ENCODE measurements around the gene FANCM.
A peak's percentile ranks its signal among the peaks of the same experiment; 100 is the strongest.
"Not testable (repeated sequence)": the region's sequence is repeated elsewhere in the genome, so short reads cannot be mapped to it uniquely, and the experiment has no call there.

The FANCM gene

DNA sequence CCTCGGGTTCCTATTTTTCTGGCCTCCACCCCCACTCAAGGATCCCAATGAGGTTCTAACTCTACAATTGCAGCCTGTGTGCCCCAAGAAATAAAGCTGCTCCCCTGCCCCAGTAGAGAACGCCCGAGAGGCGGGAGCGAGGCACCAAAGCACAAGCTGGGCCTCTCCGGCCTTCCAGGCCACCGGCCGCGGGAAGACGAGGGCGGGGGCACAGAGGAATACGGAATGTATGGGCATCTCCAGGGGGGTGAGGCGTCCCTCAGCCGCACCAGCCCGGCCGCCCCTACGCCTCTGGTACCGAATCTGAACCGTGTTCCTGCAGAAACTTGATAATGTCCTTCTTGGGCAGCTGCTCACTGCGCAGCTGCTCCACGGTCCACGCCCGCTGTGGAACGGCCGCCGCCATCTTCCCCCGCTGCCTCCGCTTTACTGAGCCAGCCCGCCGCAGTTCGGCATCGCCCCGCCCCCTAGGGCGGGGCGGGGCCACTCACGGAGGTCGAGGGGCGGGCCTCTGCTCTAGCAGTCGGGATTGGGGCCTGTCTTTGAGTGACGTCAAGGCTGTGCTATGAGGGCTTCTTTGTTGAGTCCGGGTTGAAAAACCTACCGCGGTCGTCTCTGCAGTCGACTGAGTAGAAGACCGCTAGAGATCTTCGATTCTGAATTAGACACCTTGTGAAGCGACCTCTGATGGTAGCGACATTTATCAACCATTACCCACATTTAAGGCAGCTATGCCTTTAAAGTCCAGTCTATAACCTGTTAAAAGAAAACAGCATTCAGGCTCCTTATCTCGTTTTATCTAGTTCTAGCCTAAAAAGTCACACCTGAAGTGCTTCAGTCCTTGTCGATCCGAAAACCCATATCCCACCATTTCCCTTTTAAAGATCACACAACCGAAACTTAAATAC lies 1.4 kb upstream of the FANCM start, which contains the start of gene FKBP3:
Gene FKBP3 (minus strand): TSS at position 431 of the 908 bp plus-strand sequence. CDS start 25 bp downstream, at position 406.
- no peaks in the 10 kb centered on the region for H3K9me3 Mint-ChIP-seq
- peak within 1 kb of the TSS; percentile 99 to 100 (median 99) for H3K4me3 Mint-ChIP-seq
- H3K27ac Mint-ChIP-seq, result peak within 1 kb of the TSS; percentile 98 to 99 (median 99)
- TF ChIP-seq, protein P1, sequence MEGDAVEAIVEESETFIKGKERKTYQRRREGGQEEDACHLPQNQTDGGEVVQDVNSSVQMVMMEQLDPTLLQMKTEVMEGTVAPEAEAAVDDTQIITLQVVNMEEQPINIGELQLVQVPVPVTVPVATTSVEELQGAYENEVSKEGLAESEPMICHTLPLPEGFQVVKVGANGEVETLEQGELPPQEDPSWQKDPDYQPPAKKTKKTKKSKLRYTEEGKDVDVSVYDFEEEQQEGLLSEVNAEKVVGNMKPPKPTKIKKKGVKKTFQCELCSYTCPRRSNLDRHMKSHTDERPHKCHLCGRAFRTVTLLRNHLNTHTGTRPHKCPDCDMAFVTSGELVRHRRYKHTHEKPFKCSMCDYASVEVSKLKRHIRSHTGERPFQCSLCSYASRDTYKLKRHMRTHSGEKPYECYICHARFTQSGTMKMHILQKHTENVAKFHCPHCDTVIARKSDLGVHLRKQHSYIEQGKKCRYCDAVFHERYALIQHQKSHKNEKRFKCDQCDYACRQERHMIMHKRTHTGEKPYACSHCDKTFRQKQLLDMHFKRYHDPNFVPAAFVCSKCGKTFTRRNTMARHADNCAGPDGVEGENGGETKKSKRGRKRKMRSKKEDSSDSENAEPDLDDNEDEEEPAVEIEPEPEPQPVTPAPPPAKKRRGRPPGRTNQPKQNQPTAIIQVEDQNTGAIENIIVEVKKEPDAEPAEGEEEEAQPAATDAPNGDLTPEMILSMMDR (IDR thresholded peaks at IDR 0.05; ENCODE audit: unreplicated experiment in 3 of 3), result no peak
- H3K4me1 Mint-ChIP-seq, result peaks cover 24% of the 10 kb centered on the region
- H3K36me3 Mint-ChIP-seq (ENCODE audit: low read depth), result no peaks in the 10 kb centered on the region
- no peaks in the 10 kb centered on the region for H3K27me3 Mint-ChIP-seq (ENCODE audit: low read depth)

DNA sequence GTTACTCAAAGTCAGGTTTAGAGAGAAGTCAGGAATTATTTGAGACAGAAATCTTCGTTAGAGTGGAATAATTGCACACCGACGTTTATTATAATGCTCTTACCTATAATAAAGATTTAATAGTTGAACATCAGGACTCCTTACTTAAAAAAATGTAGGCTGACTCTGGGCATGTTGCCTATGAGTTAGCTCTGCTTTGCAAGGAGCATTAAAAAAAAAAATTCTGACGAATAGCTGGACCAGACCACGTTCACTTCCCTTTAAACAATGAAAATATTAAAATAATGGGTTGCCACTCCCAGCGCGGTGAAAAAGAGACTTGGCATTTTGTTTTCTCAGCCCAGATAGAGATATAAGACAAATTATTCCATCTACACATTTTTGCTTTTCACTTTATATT lies 574 bp upstream of the FANCM start:
- TF ChIP-seq, protein P1 (IDR thresholded peaks at IDR 0.05; ENCODE audit: unreplicated experiment in 3 of 3), result no peak
- Mint-ChIP-seq H3K4me1 (peaks cover 24% of the 10 kb centered on the region), H3K4me3 (peak overlapping the region; percentile 99 to 100 (median 99)), H3K36me3 (ENCODE audit: low read depth) (no peaks in the 10 kb centered on the region), H3K9me3 (no peaks in the 10 kb centered on the region), H3K27ac (peak overlapping the region; percentile 98 to 99 (median 99)), H3K27me3 (ENCODE audit: low read depth) (no peaks in the 10 kb centered on the region)

DNA sequence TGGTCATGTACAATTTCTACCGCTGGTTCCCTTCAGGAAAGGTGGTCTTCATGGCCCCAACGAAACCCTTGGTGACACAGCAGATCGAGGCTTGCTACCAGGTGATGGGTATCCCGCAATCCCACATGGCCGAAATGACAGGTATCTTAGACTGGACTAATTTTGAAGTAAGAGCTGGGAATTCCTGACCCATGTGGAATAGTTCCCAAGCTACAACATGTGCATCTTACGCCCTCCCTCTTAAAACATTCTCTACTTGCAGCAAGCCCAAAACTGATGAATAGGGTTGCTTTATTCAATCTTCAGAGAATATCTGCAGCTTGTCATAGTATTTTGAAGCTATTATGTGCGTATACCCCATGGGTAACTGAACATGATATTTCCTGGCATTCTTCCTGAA lies 669 bp downstream of the FANCM start:
- H3K4me1 Mint-ChIP-seq, result peaks cover 24% of the 10 kb centered on the region
- TF ChIP-seq, protein P1 (IDR thresholded peaks at IDR 0.05; ENCODE audit: unreplicated experiment in 3 of 3), result no peak
- H3K27me3 Mint-ChIP-seq (ENCODE audit: low read depth), result no peaks in the 10 kb centered on the region
- no peaks in the 10 kb centered on the region for H3K9me3 Mint-ChIP-seq
- peak overlapping the region; percentile 99 to 100 (median 99) for H3K4me3 Mint-ChIP-seq
- H3K27ac Mint-ChIP-seq, result peak overlapping the region; percentile 98 to 99 (median 99)
- H3K36me3 Mint-ChIP-seq (ENCODE audit: low read depth), result no peaks in the 10 kb centered on the region

DNA sequence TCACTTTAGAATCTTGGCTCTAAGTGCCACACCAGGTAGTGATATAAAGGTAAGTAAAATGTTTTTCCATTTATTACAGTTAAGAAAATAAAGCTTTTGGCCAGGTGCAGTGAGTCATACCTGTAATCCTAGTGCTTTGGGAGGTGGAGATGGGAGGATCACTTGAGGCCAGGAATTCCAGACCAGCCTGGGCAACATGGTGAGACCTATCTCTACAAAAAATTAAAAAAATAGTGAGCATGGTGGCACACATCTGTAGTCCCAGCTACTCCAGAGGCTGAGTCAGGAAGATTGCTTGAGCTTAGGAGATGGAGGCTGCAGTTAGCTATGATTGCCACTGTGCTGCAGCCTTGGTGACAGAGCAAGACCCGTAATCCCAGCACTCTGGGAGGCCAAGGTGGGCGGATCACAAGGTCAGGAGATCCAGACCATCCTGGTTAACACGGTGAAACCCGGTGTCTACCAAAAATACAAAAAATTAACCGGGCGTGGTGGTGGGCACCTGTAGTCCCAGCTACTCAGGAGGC lies 5.0 kb downstream of the FANCM start:
- no peak overlapping the region for H3K4me3 Mint-ChIP-seq
- H3K27me3 Mint-ChIP-seq (ENCODE audit: low read depth), result no peaks in the 10 kb centered on the region
- H3K27ac Mint-ChIP-seq, result no peak overlapping the region
- no peaks in the 10 kb centered on the region for H3K9me3 Mint-ChIP-seq
- TF ChIP-seq, protein P1 (IDR thresholded peaks at IDR 0.05; ENCODE audit: unreplicated experiment in 3 of 3), result no peak
- H3K4me1 Mint-ChIP-seq, result peaks cover 15% of the 10 kb centered on the region
- peaks cover 4% of the 10 kb centered on the region for H3K36me3 Mint-ChIP-seq (ENCODE audit: low read depth)

DNA sequence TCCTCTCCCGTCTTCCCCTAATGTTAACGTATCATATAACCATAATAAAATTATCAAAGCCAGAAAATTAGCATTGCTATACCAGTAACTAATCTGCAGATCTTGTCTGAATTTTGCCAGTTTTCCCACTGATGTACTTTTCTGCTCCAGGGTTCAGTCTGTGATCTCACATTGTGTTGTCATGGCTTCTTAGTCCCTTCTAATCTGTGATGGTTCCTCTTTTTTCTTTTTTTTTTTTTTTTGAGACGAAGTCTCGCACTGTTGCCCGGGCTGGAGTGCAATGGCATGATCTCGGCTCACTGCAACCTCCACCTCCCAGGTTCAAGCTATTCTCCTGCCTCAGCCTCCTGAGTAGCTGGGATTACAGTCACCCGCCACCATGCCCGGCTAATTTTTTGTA lies 6.4 kb downstream of the FANCM start:
- peaks cover 12% of the 10 kb centered on the region for H3K4me1 Mint-ChIP-seq
- not testable (repeated sequence) for H3K27me3 Mint-ChIP-seq (ENCODE audit: low read depth); H3K4me3 Mint-ChIP-seq; H3K9me3 Mint-ChIP-seq; H3K36me3 Mint-ChIP-seq (ENCODE audit: low read depth); H3K27ac Mint-ChIP-seq

DNA sequence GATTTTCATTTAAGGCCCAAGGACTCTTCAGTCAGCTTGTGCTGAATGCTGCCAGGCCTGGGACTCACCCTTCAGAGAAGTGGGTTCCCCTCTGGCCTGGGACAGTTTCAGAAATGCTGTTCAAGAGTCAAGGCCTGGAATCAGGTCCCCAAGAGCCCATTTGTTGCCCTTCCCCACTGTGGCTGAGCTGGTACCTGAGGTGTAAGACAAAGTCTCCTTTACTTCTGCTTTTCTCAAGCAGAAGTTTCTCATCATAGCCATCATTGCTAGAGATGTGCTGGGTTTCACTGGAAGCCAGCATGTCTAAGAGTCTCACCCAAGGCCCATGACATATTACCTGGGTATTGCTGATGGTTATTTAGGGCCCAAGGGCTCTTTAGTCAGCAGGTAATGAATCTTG lies 8.9 kb downstream of the FANCM start:
- H3K4me3 Mint-ChIP-seq, result no peak overlapping the region
- H3K36me3 Mint-ChIP-seq (ENCODE audit: low read depth), result peaks cover 8% of the 10 kb centered on the region
- H3K9me3 Mint-ChIP-seq, result no peaks in the 10 kb centered on the region
- H3K27ac Mint-ChIP-seq, result no peak overlapping the region
- H3K27me3 Mint-ChIP-seq (ENCODE audit: low read depth), result no peaks in the 10 kb centered on the region
- H3K4me1 Mint-ChIP-seq, result no peaks in the 10 kb centered on the region
- TF ChIP-seq, protein P1 (IDR thresholded peaks at IDR 0.05; ENCODE audit: unreplicated experiment in 3 of 3), result no peak

Measured in nephron (organoid).